ENCODE data around the gene MOB3A.
A peak's percentile ranks its signal among the peaks of the same experiment; 100 is the strongest.

MOB3A gene

GRCh38 chr19:2046046-2046907 lies 49.8 kb downstream of the MOB3A start:
- no peak for DNase-seq (ENCODE audit: low spot score)

GRCh38 chr19:2045501-2046045 lies 50.6 kb downstream of the MOB3A start:
- DNase-seq (ENCODE audit: low spot score) = no peak

- no peak for DNase-seq (ENCODE audit: low spot score)
These were observed 51.2 kb downstream of the MOB3A start for GRCh38 chr19:2044709-2045500.

GRCh38 chr19:2043961-2044708 lies 52.0 kb downstream of the MOB3A start:
- DNase-seq (ENCODE audit: low spot score) = no peak

- no peak for DNase-seq (ENCODE audit: low spot score)
These were observed 52.9 kb downstream of the MOB3A start for GRCh38 chr19:2043251-2043641.

- DNase-seq (ENCODE audit: low spot score) = no peak
These were observed 53.5 kb downstream of the MOB3A start for GRCh38 chr19:2042485-2043250.

- DNase-seq (ENCODE audit: low spot score) = peak; percentile 90
These were observed 54.2 kb downstream of the MOB3A start for GRCh38 chr19:2041683-2042484.

GRCh38 chr19:2041433-2041682 lies 54.8 kb downstream of the MOB3A start:
- no peak for DNase-seq (ENCODE audit: low spot score)

GRCh38 chr19:2040647-2041432 lies 55.3 kb downstream of the MOB3A start:
- DNase-seq (ENCODE audit: low spot score) = no peak

- DNase-seq (ENCODE audit: low spot score) = no peak
These were observed 56.0 kb downstream of the MOB3A start for GRCh38 chr19:2039959-2040646.

- no peak for DNase-seq (ENCODE audit: low spot score)
These were observed 56.8 kb downstream of the MOB3A start for GRCh38 chr19:2039089-2039958.

- no peak for DNase-seq (ENCODE audit: low spot score)
These were observed 57.6 kb downstream of the MOB3A start for GRCh38 chr19:2038284-2039088.

- DNase-seq (ENCODE audit: low spot score) = no peak
These were observed 58.4 kb downstream of the MOB3A start for GRCh38 chr19:2037651-2038255.

- no peak for DNase-seq (ENCODE audit: low spot score)
These were observed 59.7 kb downstream of the MOB3A start for GRCh38 chr19:2036424-2036823.

GRCh38 chr19:2035590-2035991 lies 60.5 kb downstream of the MOB3A start:
- no peak for DNase-seq (ENCODE audit: low spot score)

- no peak for DNase-seq (ENCODE audit: low spot score)
These were observed 61.2 kb downstream of the MOB3A start for GRCh38 chr19:2034729-2035589.
